Measurements from ENCODE around the gene NOD2.

Gene NOD2

GRCh38 chr16:50694206-50694605, 800 bp downstream of the NOD2 start:
- no peak for TF ChIP-seq GATA2 (IDR thresholded peaks at IDR 0.05; ENCODE audit: low read depth, low read length)
- TF ChIP-seq GATA3 (IDR thresholded peaks at IDR 0.05; ENCODE audit: low read depth, low read length) = no peak

GRCh38 chr16:50695017-50696000, 1.9 kb downstream of the NOD2 start:
- no peak for TF ChIP-seq GATA2 (IDR thresholded peaks at IDR 0.05; ENCODE audit: low read depth, low read length)
- no peak for TF ChIP-seq GATA3 (IDR thresholded peaks at IDR 0.05; ENCODE audit: low read depth, low read length)

GRCh38 chr16:50696126-50696525, 2.7 kb downstream of the NOD2 start:
- TF ChIP-seq GATA3 (IDR thresholded peaks at IDR 0.05; ENCODE audit: low read depth, low read length) = no peak
- TF ChIP-seq GATA2 (IDR thresholded peaks at IDR 0.05; ENCODE audit: low read depth, low read length) = no peak

GRCh38 chr16:50696575-50697420, 3.4 kb downstream of the NOD2 start:
- TF ChIP-seq GATA3 (IDR thresholded peaks at IDR 0.05; ENCODE audit: low read depth, low read length) = no peak
- no peak for TF ChIP-seq GATA2 (IDR thresholded peaks at IDR 0.05; ENCODE audit: low read depth, low read length)

DNA sequence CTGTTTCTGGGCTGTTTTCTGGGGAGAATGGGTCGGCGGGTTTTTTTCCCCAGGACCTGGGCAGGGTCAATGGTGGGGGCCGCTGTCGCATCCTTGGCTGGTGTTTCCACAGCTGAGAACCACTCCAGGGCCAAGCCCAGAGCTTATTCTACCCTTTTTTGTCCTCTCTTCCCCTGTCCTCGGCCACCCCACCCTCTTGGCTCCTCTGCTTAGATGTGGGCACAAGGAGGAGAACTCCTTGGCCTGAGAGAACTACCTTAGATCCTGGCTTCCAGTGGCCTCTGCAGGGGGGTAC, 4.0 kb downstream of the NOD2 start:
- no peak for TF ChIP-seq GATA2 (IDR thresholded peaks at IDR 0.05; ENCODE audit: low read depth, low read length)
- TF ChIP-seq GATA3 (IDR thresholded peaks at IDR 0.05; ENCODE audit: low read depth, low read length) = no peak

- TF ChIP-seq GATA2 (IDR thresholded peaks at IDR 0.05; ENCODE audit: low read depth, low read length) = no peak
- no peak for TF ChIP-seq GATA3 (IDR thresholded peaks at IDR 0.05; ENCODE audit: low read depth, low read length)
Measured at GRCh38 chr16:50697881-50698767, 4.7 kb downstream of the NOD2 start.

- TF ChIP-seq GATA3 (IDR thresholded peaks at IDR 0.05; ENCODE audit: low read depth, low read length) = no peak
- TF ChIP-seq GATA2 (IDR thresholded peaks at IDR 0.05; ENCODE audit: low read depth, low read length) = no peak
Measured at GRCh38 chr16:50699326-50700159, 6.1 kb downstream of the NOD2 start.

GRCh38 chr16:50702725-50703124, 9.3 kb downstream of the NOD2 start:
- TF ChIP-seq GATA3 (IDR thresholded peaks at IDR 0.05; ENCODE audit: low read depth, low read length) (no peak), GATA2 (IDR thresholded peaks at IDR 0.05; ENCODE audit: low read depth, low read length) (no peak)

GRCh38 chr16:50704245-50704644, 10.8 kb downstream of the NOD2 start:
- TF ChIP-seq GATA3 (IDR thresholded peaks at IDR 0.05; ENCODE audit: low read depth, low read length) (no peak), GATA2 (IDR thresholded peaks at IDR 0.05; ENCODE audit: low read depth, low read length) (no peak)

- TF ChIP-seq GATA3 (IDR thresholded peaks at IDR 0.05; ENCODE audit: low read depth, low read length) (no peak), GATA2 (IDR thresholded peaks at IDR 0.05; ENCODE audit: low read depth, low read length) (no peak)
Measured at GRCh38 chr16:50705436-50706110, 12.2 kb downstream of the NOD2 start.

DNA sequence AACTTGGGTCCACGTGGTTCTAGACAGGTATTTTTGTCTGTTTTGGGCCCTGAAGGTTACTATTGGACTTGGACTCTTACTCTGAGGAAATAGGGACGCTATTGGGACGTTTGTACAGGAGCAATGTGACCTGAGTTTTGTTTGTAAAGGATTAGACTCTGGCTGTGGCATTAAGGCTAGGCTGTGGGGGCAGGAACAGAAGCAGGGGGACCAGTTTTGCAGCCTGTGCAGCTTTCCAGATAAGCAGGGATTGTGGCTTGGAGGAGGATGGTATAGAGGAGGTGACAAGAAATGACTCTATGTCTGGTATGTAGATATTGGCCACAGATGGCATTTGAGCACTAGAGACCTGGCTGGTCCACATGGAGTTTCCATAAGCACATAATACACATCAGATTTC, 12.8 kb downstream of the NOD2 start:
- no peak for TF ChIP-seq GATA3 (IDR thresholded peaks at IDR 0.05; ENCODE audit: low read depth, low read length)
- no peak for TF ChIP-seq GATA2 (IDR thresholded peaks at IDR 0.05; ENCODE audit: low read depth, low read length)

DNA sequence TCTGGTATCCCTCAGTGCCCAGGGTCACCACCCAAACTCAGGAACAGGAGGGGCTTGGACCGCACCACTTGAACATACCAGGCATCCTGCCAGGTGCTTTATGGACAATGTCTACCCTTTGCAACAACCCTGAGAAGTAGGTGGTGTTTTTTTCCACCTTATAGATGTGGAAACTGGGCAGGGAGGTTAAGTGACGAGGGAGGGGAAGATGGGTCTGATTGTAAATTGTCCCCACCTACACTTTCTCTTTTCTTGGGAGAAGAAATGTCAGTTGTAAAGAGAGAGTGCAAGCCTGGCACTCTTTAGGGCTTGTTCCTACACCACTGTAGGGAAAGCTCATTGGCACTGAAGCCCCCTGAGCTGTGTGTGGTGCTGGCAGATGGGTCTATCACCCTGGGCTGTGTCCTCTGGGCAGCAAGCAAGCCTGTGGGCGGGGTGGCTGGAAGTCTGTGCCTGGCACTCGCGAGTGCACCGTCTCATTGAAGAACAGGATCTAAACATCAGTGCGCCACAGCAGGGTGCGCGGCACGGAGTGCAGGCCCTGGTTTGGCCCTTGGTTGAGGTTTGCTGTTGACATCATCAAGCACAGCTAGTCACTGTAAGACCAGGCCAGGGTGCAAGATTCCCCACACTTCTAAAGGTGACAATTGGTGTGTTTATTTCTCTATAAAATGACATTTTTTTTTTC, 15.1 kb downstream of the NOD2 start:
- TF ChIP-seq GATA3 (IDR thresholded peaks at IDR 0.05; ENCODE audit: low read depth, low read length) (no peak), GATA2 (IDR thresholded peaks at IDR 0.05; ENCODE audit: low read depth, low read length) (no peak)

Data from SH-SY5Y (cell line).